Thyroid gland (tissue), 4 donors: ENCODE data around the gene RPL38. TPM values are rescaled to one million over a fixed set of nuclear protein-coding genes. Genes with fewer than 3 reads are reported as not detected.

ENCODE experiments used
- DNase-seq, 2 donors: peaks; one replicate each; pipeline ENCODE4 v3.0.0-alpha.2; 2019
- H3K27ac ChIP-seq, 3 donors: fragments of 200-600 bp; sonication (generic); 1 replicate in 2 of 3; 2 replicates in 1 of 3; pipeline ENCODE4 v1.5.1; 2016 to 2019; ENCODE audit warnings: mild to moderate bottlenecking in 1 of 3, moderate library complexity in 1 of 3
- H3K27me3 ChIP-seq: fragments of 200-600 bp; sonication (generic); one replicate; pipeline ENCODE4 v1.5.1; 2019
- H3K36me3 ChIP-seq, 2 donors: fragments of 200-600 bp; sonication (generic); one replicate each; pipeline ENCODE4 v1.5.1; 2016 to 2019
- H3K4me1 ChIP-seq, 2 donors: fragments of 200-600 bp; sonication (generic); one replicate each; pipeline ENCODE4 v1.5.1; 2017 to 2019
- H3K4me3 ChIP-seq, 3 donors: fragments of 200-600 bp; sonication (generic); replicated peaks in 1 of 3; 1 replicate in 2 of 3; 2 replicates in 1 of 3; pipeline ENCODE4 v1.5.1; 2016; ENCODE audit warnings: mild to moderate bottlenecking in 1 of 3
- H3K9me3 ChIP-seq: fragments of 200-600 bp; sonication (generic); one replicate; pipeline ENCODE4 v1.5.1; 2017
- POLR2A ChIP-seq, 2 donors: fragments of 450-650 bp; IDR thresholded peaks; one replicate each; pipeline ENCODE4 v1.6.1; 2017; ENCODE audit warnings: antibody characterized with exemption in 2 of 2, mild to moderate bottlenecking in 2 of 2, moderate library complexity in 1 of 2
- WGBS, 2 donors: methylation state at CpG; one replicate each; pipeline ENCODE4 v1.1.5; 2017; 5-methylcytosine and 5-hydroxymethylcytosine counted together
- intact Hi-C: fragments of 100-400 bp; cut with DNase I; formaldehyde crosslinking; loops from one replicate; pipeline ENCODE4 v1.15.1; 2023
- total RNA-seq, 4 donors: library from RNA; depleted of rRNA; stranded (reverse); fragments of >200 nt; gene quantifications; one replicate each; pipeline ENCODE4 v1.2.3, GENCODE V29; 2016
- TF ChIP-seq, protein P1 (sequence below), 6 experiments: fragments of 200-600 bp in 3 of 6; fragments of 450-650 bp in 3 of 6; sonication (generic) in 3 of 6; IDR thresholded peaks; one replicate each; pipeline ENCODE4 v1.5.1; 2016 to 2019; ENCODE audit warnings: antibody characterized with exemption in 6 of 6, mild to moderate bottlenecking in 2 of 6, inconsistent platforms in 1 of 6, moderate library complexity in 1 of 6

Gene RPL38
- total RNA-seq, 4 donors from 2014 or later, result 320 to 657 (median 412) TPM

DNA sequence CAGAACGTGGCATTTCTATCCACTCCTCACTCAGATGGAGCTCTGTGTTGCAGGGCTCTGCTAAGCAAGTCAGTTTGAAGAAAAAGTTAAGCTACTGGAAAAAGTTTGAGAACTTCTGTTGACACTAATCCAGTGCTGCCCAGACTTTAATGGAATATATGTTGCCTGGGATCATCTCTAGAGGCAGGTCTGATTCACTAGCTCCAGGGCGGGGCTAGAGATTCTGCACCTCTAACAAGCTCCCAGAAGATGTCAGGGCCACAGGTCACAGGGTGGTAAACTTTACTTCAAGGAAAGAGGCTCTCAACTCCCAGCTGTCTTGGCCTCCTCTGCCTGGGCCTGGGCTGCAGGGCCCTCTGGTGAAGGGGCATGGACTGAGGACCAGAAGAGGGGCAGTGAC lies 16.7 kb downstream of the RPL38 start:
- intact Hi-C loops, result no loop called here
- no peak overlapping the region for H3K27ac ChIP-seq
- no peak for TF ChIP-seq POLR2A (IDR thresholded peaks at IDR 0.05)
- TF ChIP-seq, protein P1, sequence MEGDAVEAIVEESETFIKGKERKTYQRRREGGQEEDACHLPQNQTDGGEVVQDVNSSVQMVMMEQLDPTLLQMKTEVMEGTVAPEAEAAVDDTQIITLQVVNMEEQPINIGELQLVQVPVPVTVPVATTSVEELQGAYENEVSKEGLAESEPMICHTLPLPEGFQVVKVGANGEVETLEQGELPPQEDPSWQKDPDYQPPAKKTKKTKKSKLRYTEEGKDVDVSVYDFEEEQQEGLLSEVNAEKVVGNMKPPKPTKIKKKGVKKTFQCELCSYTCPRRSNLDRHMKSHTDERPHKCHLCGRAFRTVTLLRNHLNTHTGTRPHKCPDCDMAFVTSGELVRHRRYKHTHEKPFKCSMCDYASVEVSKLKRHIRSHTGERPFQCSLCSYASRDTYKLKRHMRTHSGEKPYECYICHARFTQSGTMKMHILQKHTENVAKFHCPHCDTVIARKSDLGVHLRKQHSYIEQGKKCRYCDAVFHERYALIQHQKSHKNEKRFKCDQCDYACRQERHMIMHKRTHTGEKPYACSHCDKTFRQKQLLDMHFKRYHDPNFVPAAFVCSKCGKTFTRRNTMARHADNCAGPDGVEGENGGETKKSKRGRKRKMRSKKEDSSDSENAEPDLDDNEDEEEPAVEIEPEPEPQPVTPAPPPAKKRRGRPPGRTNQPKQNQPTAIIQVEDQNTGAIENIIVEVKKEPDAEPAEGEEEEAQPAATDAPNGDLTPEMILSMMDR (IDR thresholded peaks at IDR 0.05), result no peak
- no peak for DNase-seq
- no peaks in the 10 kb centered on the region for H3K27me3 ChIP-seq
- 92 to 100% methylated on average over 2 of the region's 2 CpGs for WGBS, 2 donors
- H3K4me1 ChIP-seq, result peaks cover 0 to 14% of the 10 kb centered on the region in 2 donors
- no peaks in the 10 kb centered on the region for H3K36me3 ChIP-seq
- H3K9me3 ChIP-seq, result no peaks in the 10 kb centered on the region
- H3K4me3 ChIP-seq, result no peak overlapping the region

DNA sequence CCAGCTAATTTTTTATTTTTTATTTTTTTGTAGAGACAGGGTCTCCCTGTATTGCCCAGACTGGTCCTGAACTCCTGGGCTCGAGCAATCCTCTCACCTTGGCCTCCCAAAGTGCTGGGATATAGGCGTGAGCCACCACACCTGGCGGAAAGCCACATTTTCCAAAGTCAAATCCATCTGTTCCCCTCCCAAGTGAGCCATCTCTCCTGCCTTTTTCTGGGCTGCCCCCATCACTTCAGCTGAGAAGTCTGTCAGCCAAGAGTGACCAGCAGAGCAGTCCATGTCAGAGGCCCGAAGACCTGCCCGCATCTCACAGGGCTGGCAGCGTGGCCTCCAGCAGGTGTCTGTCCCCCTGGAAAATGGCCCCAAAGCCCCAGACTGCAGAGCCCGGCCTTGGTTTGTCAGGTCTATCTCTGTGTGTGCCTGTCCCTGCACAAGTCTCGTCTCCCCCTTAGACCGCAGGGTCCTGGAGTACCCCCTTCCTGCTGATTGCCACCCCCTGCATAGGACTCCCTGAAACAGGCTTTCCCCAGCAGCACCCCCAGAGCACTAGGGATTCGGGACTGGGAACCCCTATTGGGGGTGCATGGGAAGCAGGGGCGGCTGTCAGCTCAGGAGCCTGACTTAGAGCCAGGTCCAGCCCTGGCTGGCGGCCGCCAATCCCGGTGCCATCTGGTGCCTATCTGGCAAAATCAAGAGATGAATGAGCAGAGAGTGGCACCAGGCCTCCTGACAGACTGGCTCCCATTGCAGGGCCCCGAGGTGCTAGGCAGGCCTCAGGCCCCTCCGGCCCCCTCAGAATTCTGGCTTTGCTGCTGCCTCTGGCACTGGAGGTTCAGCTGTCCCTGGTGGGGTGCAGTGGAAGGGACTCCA lies 17.7 kb downstream of the RPL38 start:
- peaks cover 0 to 6% of the 10 kb centered on the region in 2 donors for H3K4me1 ChIP-seq
- TF ChIP-seq, protein P1 (IDR thresholded peaks at IDR 0.05), result no peak
- no peak for TF ChIP-seq POLR2A (IDR thresholded peaks at IDR 0.05)
- WGBS, 2 donors, result 96 to 99% methylated on average over 8 to 16 of the region's 16 CpGs
- H3K36me3 ChIP-seq, result no peaks in the 10 kb centered on the region
- no peaks in the 10 kb centered on the region for H3K9me3 ChIP-seq
- DNase-seq, result no peak
- intact Hi-C loops, result no loop called here
- no peak overlapping the region for H3K27ac ChIP-seq
- H3K4me3 ChIP-seq, result no peak overlapping the region
- H3K27me3 ChIP-seq, result no peaks in the 10 kb centered on the region

DNA sequence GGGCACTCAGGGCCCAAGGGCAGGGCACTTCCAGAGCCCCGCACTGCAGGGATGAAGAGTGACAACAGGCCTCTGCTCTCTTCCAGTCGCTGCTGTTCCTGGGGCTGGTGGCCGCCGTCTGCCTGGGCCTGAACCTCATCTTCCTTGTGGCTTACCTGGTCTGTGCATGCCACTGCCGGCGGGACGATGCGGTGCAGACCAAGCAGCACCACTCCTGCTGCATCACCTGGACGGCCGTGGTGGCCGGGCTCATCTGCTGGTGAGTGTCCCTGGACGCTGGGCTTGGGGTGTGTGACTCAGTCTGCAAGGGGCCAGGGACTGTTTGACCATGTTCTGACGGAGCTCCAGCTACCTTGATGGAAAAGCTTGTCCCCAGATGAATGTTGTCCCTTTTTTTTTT lies 18.9 kb downstream of the RPL38 start:
- no peak overlapping the region for H3K27ac ChIP-seq
- H3K9me3 ChIP-seq, result no peaks in the 10 kb centered on the region
- H3K27me3 ChIP-seq, result no peaks in the 10 kb centered on the region
- no peaks in the 10 kb centered on the region for H3K36me3 ChIP-seq
- H3K4me1 ChIP-seq, result no peaks in the 10 kb centered on the region
- DNase-seq, result no peak
- TF ChIP-seq, protein P1 (IDR thresholded peaks at IDR 0.05), result no peak
- TF ChIP-seq POLR2A (IDR thresholded peaks at IDR 0.05), result no peak
- no peak overlapping the region for H3K4me3 ChIP-seq
- intact Hi-C loops, result no loop called here
- 80 to 92% methylated on average over 1 to 13 of the region's 13 CpGs for WGBS, 2 donors

DNA sequence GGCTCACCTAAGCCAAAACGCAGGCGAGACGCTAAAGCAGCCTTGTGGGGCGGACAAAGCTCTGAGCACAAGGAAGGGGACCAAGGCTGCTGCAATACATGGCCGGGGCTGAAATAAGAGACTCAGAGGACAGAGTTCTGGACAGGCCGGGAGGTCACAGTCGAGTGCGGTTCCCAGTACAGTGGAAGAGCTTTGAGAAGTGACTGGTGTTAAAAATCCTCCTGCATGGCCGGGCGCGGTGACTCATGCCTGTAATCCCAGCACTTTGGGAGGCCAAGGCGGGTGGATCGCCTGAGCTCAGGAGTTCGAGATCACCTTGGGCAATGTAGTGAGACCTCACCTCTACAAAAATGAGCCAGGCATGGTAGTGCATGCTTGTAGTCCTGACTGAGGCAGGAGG lies 20.4 kb downstream of the RPL38 start:
- intact Hi-C loops, result no loop called here
- WGBS, 2 donors, result 91 to 93% methylated on average over 14 of the region's 14 CpGs

More for the DNA sequence above, 20.4 kb downstream of the RPL38 start:
- TF ChIP-seq POLR2A (IDR thresholded peaks at IDR 0.05), result no peak
- TF ChIP-seq, protein P1 (IDR thresholded peaks at IDR 0.05), result no peak
- Histone ChIP-seq H3K27ac (no peak overlapping the region), H3K9me3 (no peaks in the 10 kb centered on the region), H3K4me1 (no peaks in the 10 kb centered on the region), H3K27me3 (no peaks in the 10 kb centered on the region), H3K36me3 (no peaks in the 10 kb centered on the region), H3K4me3 (no peak overlapping the region)
- no peak for DNase-seq
